Measurements from ENCODE around the gene HP1BP3. TPM values are rescaled to one million over a fixed set of nuclear protein-coding genes. Genes with fewer than 3 reads are reported as not detected.

The HP1BP3 gene
- total and polyA plus RNA-seq, 12 donors: 54.4 to 148 (median 129) TPM

- peak; percentile 61 to 89 (median 78) for ATAC-seq
Observed at GRCh38 chr1:20717452-20718342, 69.4 kb downstream of the HP1BP3 start, which contains the start of gene KIF17. TSS of gene KIF17 (minus strand) at chr1:20718007. CDS start at chr1:20717706, 301 bp downstream.

DNA sequence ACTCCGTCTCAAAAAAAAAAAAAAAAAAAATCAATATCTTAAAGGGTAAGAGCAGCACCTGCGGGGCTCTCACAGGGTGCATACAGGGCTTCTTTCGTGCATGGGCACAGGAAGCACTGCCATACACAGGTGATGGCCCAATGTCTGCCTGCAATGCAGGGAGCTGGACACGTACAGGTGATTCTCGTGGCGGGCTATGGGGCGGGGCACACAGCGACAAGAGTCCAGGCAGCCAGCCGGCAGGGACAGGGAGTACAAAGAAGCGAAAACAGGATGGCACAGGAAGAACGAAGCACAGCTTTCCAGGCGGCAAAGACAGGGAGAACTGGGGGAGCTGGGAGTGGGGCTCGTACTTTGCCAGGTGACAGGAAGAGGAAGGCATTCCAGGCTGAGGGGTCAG lies 70.9 kb downstream of the HP1BP3 start:
- no peak for TF ChIP-seq CTCF (IDR thresholded peaks at IDR 0.05)
- peaks cover 0 to 44% (median 20%) of the 10 kb centered on the region in 7 donors for H3K27me3 ChIP-seq
- H3K4me1 ChIP-seq: peaks cover 0 to 10% (median 5%) of the 10 kb centered on the region in 9 donors
- WGBS, 2 donors: 88% methylated on average over 13 of the region's 13 CpGs
- no peaks in the 10 kb centered on the region for H3K9me3 ChIP-seq
- no peak overlapping the region for H3K27ac ChIP-seq
- ATAC-seq: no peak
- no peak overlapping the region for H3K4me3 ChIP-seq
- intact Hi-C loops (cut with DNase I): no loop called here
- no peaks in the 10 kb centered on the region for H3K36me3 ChIP-seq
- DNase-seq: no peak

More at GRCh38 chr1:20717452-20718342, 69.4 kb downstream of the HP1BP3 start, which contains the start of gene KIF17:
- no peak within 1 kb of the TSS for H3K27ac ChIP-seq
- H3K36me3 ChIP-seq: no peaks in the 10 kb centered on the region
- H3K4me1 ChIP-seq: peaks cover 0 to 10% (median 5%) of the 10 kb centered on the region in 9 donors
- peak; percentile 64 to 85 for DNase-seq
- no peaks in the 10 kb centered on the region for H3K9me3 ChIP-seq
- peaks cover 0 to 44% (median 20%) of the 10 kb centered on the region in 7 donors for H3K27me3 ChIP-seq
- H3K4me3 ChIP-seq: peak within 1 kb of the TSS in 9 of 10 donors; percentile 31 to 59 (median 47)
- 1 to 2% methylated on average over 81 to 112 of the region's 112 CpGs for whole genome bisulfite sequencing, 2 donors
- intact Hi-C loops (cut with DNase I): no loop called here
- no peak for TF ChIP-seq CTCF (IDR thresholded peaks at IDR 0.05)

- Histone ChIP-seq H3K27me3 (peaks cover 0 to 44% (median 20%) of the 10 kb centered on the region in 7 donors), H3K9me3 (no peaks in the 10 kb centered on the region), H3K27ac (no peak overlapping the region), H3K36me3 (no peaks in the 10 kb centered on the region), H3K4me1 (peaks cover 0 to 10% (median 5%) of the 10 kb centered on the region in 9 donors), H3K4me3 (no peak overlapping the region)
- DNase-seq: no peak
- ATAC-seq: no peak
- 89 to 92% methylated on average over 15 of the region's 15 CpGs for WGBS, 2 donors
- no peak for TF ChIP-seq CTCF (IDR thresholded peaks at IDR 0.05)
- intact Hi-C loops (cut with DNase I): no loop called here
Observed at GRCh38 chr1:20715406-20715805, 71.7 kb downstream of the HP1BP3 start.

GRCh38 chr1:20713440-20713839 lies 73.7 kb downstream of the HP1BP3 start:
- Histone ChIP-seq H3K9me3 (no peaks in the 10 kb centered on the region), H3K36me3 (no peaks in the 10 kb centered on the region), H3K4me3 (no peak overlapping the region), H3K4me1 (peaks cover 0 to 10% (median 5%) of the 10 kb centered on the region in 9 donors), H3K27ac (no peak overlapping the region), H3K27me3 (peaks cover 0 to 36% (median 20%) of the 10 kb centered on the region in 7 donors)
- ATAC-seq (no peak), DNase-seq (no peak)
- intact Hi-C loops (cut with DNase I): no loop called here
- no peak for TF ChIP-seq CTCF (IDR thresholded peaks at IDR 0.05)
- 93 to 95% methylated on average over 6 of the region's 6 CpGs for WGBS, 2 donors
